Ovary (tissue), 3 donors: ENCODE measurements around the gene MT1F.

Experiments used
- CTCF ChIP-seq, 3 donors: fragments of 450-650 bp in 2 of 3; fragments of 200-600 bp in 1 of 3; IDR thresholded peaks; one replicate each; pipeline versions ENCODE4 v1.5.1 to v1.8.0; 2016 to 2022; ENCODE audit warnings: antibody characterized with exemption in 3 of 3, mild to moderate bottlenecking in 1 of 3
- EP300 ChIP-seq: sonication (generic); formaldehyde crosslinking; IDR thresholded peaks from one replicate; pipeline ENCODE4 v1.6.1; 2017; ENCODE audit warnings: antibody characterized with exemption
- POLR2A ChIP-seq: fragments of 450-650 bp; IDR thresholded peaks from one replicate; pipeline ENCODE4 v1.6.1; 2017; ENCODE audit warnings: antibody characterized with exemption, mild to moderate bottlenecking, moderate library complexity
- donor health status: DM: no; HTN: no; CAD: no.

- TF ChIP-seq CTCF (IDR thresholded peaks at IDR 0.05) = peak in 1 of 3 donors; percentile 7
- TF ChIP-seq POLR2A = peak; percentile 31
- peak; percentile 32 for TF ChIP-seq EP300
Measured at GRCh38 chr16:56610017-56610608, 47.6 kb upstream of the MT1F start.
